ENCODE data around the gene ZC3H4. TPM values are rescaled to one million over a fixed set of nuclear protein-coding genes. Genes with fewer than 3 reads are reported as not detected.

ZC3H4 gene
- total and polyA plus RNA-seq, 11 donors = 9.6 to 35.0 (median 22.9) TPM

GRCh38 chr19:47109541-47110375, 3.8 kb downstream of the ZC3H4 start:
- TF ChIP-seq CTCF (IDR thresholded peaks at IDR 0.05) (no peak), POLR2A (IDR thresholded peaks at IDR 0.05) (no peak)
- H3K4me3 ChIP-seq = peak overlapping the region in 10 of 12 donors; percentile 71 to 99 (median 90)
- peaks cover 15 to 70% (median 45%) of the 10 kb centered on the region in 12 donors for H3K4me1 ChIP-seq
- H3K9me3 ChIP-seq = no peaks in the 10 kb centered on the region
- ATAC-seq = no peak
- no peaks in the 10 kb centered on the region for H3K27me3 ChIP-seq
- H3K36me3 ChIP-seq = peaks cover 0 to 9% (median 0%) of the 10 kb centered on the region in 9 donors
- H3K27ac ChIP-seq = peak overlapping the region; percentile 14 to 100 (median 100)
- intact Hi-C loops (cut with DNase I) = loop anchor here in 6 of 10 donors (5.0 to 10.0 kb wide), 3 partner anchors 245 to 255 kb away; partner anchors contain the start of genes AP2S1 (in 4 of the 6) and ARHGAP35 (in 1 of the 6)
- 29 to 42% (median 35%) methylated on average over 15 of the region's 15 CpGs for WGBS, 4 donors
- DNase-seq = no peak

GRCh38 chr19:47109177-47109540, 4.4 kb downstream of the ZC3H4 start:
- intact Hi-C loops (cut with DNase I) = loop anchor here in 1 of 10 donors (10.0 kb wide), 1 partner anchor 244 kb away; the partner anchor contains the start of gene ARHGAP35
- TF ChIP-seq CTCF (IDR thresholded peaks at IDR 0.05) (no peak), POLR2A (IDR thresholded peaks at IDR 0.05) (no peak)

GRCh38 chr19:47107953-47108746, 5.4 kb downstream of the ZC3H4 start:
- DNase-seq = peak in 1 of 5 donors; percentile 11
- peaks cover 15 to 73% (median 48%) of the 10 kb centered on the region in 12 donors for H3K4me1 ChIP-seq
- peaks cover 0 to 14% (median 0%) of the 10 kb centered on the region in 9 donors for H3K36me3 ChIP-seq
- ATAC-seq = no peak
- H3K27ac ChIP-seq = peak overlapping the region; percentile 53 to 100 (median 84)
- 68 to 77% (median 70%) methylated on average over 9 of the region's 9 CpGs for WGBS, 4 donors
- no peaks in the 10 kb centered on the region for H3K9me3 ChIP-seq
- TF ChIP-seq CTCF (IDR thresholded peaks at IDR 0.05) (no peak), POLR2A (IDR thresholded peaks at IDR 0.05) (no peak)
- intact Hi-C loops (cut with DNase I) = loop anchor here in 1 of 10 donors (10.0 kb wide), 1 partner anchor 243 kb away; the partner anchor contains the start of gene ARHGAP35
- H3K4me3 ChIP-seq = peak overlapping the region in 1 of 12 donors; percentile 7
- no peaks in the 10 kb centered on the region for H3K27me3 ChIP-seq

More at GRCh38 chr19:47109177-47109540, 4.4 kb downstream of the ZC3H4 start:
- Histone ChIP-seq H3K36me3 (peaks cover 0 to 14% (median 0%) of the 10 kb centered on the region in 9 donors), H3K4me3 (peak overlapping the region in 5 of 12 donors; percentile 71 to 99 (median 88)), H3K9me3 (no peaks in the 10 kb centered on the region), H3K27me3 (no peaks in the 10 kb centered on the region), H3K27ac (peak overlapping the region in 11 of 12 donors; percentile 14 to 100 (median 100)), H3K4me1 (peaks cover 15 to 76% (median 48%) of the 10 kb centered on the region in 12 donors)
- WGBS, 4 donors = 49 to 54% (median 52%) methylated on average over 2 of the region's 2 CpGs
- no peak for DNase-seq
- ATAC-seq = no peak

All from heart left ventricle (tissue), 16 donors.